ENCODE measurements around the gene DHX30. TPM values are rescaled to one million over a fixed set of nuclear protein-coding genes. Genes with fewer than 3 reads are reported as not detected.

DHX30 gene, protein sequence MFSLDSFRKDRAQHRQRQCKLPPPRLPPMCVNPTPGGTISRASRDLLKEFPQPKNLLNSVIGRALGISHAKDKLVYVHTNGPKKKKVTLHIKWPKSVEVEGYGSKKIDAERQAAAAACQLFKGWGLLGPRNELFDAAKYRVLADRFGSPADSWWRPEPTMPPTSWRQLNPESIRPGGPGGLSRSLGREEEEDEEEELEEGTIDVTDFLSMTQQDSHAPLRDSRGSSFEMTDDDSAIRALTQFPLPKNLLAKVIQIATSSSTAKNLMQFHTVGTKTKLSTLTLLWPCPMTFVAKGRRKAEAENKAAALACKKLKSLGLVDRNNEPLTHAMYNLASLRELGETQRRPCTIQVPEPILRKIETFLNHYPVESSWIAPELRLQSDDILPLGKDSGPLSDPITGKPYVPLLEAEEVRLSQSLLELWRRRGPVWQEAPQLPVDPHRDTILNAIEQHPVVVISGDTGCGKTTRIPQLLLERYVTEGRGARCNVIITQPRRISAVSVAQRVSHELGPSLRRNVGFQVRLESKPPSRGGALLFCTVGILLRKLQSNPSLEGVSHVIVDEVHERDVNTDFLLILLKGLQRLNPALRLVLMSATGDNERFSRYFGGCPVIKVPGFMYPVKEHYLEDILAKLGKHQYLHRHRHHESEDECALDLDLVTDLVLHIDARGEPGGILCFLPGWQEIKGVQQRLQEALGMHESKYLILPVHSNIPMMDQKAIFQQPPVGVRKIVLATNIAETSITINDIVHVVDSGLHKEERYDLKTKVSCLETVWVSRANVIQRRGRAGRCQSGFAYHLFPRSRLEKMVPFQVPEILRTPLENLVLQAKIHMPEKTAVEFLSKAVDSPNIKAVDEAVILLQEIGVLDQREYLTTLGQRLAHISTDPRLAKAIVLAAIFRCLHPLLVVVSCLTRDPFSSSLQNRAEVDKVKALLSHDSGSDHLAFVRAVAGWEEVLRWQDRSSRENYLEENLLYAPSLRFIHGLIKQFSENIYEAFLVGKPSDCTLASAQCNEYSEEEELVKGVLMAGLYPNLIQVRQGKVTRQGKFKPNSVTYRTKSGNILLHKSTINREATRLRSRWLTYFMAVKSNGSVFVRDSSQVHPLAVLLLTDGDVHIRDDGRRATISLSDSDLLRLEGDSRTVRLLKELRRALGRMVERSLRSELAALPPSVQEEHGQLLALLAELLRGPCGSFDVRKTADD
- total RNA-seq, result 51.7 and 79.2 TPM in 2 replicates

DNA sequence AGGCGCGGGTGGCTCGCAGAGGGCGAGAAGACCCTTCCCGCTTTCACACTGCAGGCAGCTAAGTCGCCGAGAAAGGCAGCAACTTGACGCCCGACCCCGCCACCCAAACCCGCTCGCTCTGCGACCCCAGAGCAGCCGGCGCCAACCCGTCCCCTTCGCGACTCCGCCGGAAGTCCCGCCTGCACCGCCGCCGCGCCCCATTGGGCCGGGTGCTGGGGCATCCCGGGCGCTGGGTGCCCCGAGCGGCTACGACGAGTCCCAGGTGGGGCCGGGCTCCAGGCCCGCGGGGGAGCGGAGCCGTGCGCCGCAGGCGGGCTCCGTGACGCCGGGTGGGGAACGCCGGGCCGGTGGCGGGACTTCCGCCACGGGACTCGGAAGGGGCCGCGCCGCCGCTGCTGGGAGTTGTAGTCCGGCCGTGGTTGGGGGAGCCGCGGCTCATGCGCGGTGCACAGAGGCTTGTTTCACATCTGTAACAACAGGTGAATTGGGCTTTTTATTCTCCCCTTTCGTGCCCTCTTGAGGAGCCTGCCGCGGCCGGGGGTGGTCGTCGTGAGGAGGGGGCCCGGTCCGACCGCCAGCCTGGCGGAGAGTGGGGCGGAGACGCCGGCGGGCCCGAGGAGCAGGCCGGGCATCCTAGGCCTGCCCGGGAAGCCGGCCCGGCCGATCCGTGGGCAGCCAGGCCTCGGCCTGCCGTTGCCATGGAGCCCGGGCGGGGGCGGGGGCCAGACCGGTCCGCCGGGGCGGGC is at the start of gene DHX30:
Gene DHX30, plus strand, starts transcription at position 405 of the 746 bp plus-strand sequence. CDS start 7,546 bp downstream, outside the sequence.

DNA sequence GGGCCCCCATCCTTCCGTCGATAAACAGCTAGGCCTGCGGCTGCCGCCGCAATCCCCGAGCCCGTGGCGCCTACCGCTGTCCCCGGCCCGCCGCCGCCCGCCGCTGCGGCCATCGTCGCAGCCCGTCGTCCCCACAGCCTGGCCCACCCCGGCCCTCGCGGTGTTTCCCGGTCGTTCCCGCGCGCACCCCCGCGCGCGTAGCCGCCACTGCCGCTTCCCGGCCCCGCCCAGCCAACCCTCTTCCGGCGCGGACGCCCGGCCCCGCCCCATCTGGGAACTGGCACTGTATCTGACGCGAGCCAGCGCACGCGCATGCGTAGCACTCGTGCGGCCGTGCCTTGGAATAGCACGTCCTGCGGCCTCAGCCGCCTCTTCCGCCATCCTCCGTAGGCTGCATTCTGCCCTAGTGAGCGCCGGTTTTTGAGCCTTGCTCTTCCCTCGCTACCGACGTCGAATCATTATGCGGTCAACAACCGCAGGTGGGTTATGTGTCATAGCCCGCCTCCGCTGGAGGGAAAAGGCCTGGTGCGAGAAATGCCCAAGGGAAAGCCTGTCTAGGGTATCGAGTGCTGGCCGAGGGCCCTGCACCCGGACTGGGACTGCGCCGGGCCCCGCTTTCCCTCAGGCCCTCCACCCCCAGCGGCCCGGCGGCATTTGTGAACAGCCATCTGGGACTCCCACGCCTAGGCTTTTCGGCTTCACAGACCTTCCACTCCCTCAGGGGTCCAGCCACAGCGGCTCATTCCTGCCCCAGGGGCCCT is 21.1 kb upstream of the DHX30 start, which contains the start of gene SMARCC1:
Gene SMARCC1, minus strand, starts transcription at position 209 of the 761 bp plus-strand sequence. Its CDS starts 96 bp downstream, at position 113.

Other genes with a start within 250 kb of the DHX30 start
- gene CSPG5, start 224.3 kb upstream of the DHX30 start, total RNA-seq, result 0.18 and 0.30 TPM in 2 replicates
- 32.4 and 44.7 TPM in 2 replicates for gene SMARCC1, start 21.2 kb upstream of the DHX30 start, total RNA-seq
- 73.6 and 193 TPM in 2 replicates for gene MAP4, start 213.3 kb downstream of the DHX30 start, total RNA-seq

All from smooth muscle cell of the umbilical artery (primary cell).